ENCODE results near the gene PRX.

PRX gene

GRCh38 chr19:40360020-40360707 lies 53.0 kb downstream of the PRX start:
- DNase-seq, result no peak

DNA sequence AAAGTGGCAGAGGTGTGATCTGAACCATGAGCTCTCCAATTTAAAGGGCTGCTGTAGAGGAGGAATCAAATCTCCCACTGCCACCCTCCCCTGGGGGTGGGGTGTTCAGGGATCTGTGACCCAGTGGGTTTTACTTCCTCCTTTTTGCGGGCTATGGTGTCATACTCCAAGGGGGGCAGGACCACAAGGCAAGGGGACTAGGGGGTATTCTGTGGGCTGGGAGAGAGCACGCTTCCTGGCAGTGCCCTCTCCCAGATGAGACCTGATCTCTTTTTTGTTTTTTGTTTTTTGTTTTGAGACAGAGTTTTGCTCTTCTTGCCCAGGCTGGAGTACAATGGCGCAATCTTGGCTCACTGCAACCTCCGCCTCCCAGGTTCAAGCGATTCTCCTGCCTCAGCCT lies 54.4 kb downstream of the PRX start:
- no peak for DNase-seq

DNA sequence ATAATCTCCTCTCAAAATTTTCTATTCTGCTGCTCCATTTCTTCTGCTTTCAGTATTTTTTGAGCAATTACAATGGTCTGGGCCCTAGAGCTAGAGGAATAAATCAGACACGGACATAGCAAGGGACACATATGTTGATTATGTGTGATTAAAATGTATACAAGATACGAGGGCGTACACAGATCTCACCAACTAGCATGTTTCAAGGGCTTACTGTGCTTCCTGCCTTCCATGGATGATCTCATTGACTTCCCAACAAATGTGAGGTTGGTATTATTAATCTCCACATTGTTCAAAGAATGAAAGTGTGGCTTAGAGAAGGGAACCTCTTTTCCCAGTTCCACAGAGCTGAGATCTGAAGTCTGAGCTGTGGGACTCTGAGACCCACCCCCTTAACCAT lies 55.5 kb downstream of the PRX start:
- no peak for DNase-seq

DNA sequence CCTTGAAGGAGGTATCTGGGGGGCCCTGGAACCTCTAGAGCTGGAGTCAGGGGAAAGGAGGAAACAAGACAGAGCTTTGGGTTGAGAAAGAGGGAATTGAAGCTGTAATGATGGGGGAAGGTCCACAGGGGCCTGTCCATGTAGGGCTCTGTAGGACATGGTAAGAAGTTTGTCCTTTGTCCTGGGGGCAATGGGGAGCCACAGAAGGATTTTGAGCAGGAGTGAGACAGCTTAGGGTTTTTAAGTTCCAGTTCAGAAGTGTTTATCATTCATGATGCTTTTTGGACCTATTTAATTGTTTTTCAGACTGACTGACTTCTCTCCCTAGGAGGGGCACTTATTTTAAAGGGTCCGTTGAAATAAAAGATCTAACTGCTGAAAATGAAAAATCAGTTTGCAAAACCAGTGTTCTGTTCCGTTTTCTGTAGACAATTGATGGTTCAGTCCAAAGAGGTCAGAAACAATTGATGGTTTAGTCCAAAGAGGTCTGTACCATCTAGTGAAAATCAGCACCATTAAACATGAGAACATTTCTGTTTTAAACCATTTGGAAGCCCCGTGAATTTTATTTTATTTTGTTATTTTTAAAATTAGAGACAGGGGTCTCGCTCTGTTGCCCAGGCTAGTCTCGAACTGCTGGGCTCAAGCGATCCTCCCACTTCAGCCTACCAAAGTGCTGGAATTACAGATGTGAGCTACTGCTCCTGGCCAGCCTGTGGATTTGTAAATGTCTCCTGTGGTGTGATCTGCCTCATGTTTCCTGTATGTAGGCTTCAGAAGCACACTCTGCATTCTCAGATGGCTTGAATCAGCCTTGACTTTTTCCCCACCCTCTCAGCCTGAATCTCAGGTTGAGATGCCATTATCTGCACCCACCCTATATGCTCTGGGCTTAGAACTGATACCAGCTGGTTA lies 56.2 kb downstream of the PRX start:
- DNase-seq, result no peak

- DNase-seq, result no peak
Measured at GRCh38 chr19:40355975-40356680, 57.0 kb downstream of the PRX start.

- DNase-seq, result peak; percentile 64
Measured at GRCh38 chr19:40348961-40349507, 64.1 kb downstream of the PRX start.

DNA sequence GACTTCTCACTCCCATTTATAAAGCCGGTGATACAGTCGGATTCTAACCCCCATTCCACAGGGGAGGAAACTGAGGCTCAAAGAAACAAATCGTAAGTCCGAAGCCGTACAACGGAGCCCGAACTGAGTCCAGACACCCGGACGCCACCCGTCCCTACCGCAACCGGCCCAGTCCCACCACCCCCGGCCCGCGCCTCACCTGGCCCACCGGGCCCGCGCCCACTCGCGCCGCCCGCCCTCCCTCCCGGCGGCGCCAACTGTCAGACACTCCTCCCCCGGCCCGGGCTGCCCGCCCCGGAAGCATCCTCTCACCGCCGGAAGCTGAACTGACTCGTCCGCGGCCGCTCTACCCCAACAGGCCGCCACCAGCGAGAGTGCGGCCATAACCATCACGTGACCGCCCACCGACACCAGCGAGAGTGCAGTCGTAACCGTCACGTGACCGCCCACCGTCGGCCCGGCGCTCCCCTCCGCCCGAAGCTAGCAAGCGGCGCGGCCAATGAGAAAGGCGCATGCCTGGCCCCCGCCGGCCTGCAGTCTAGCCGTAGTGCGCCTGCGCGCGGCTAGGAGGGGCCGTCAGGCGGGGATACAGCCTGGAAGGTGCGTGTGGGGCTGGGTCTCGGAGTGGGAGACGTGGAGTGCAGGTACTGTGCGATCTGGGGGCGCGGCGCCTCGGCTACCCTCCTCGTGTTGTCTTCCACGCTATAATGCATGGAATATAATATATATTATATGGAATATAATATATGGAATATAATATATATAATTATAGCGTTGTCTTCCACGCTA lies 64.9 kb downstream of the PRX start, which contains the start of the genes C19orf47 and PLD3:
TSS of gene C19orf47 (minus strand) at position 273 of the 789 bp plus-strand sequence. CDS start 6,540 bp downstream, outside the sequence.
TSS of gene PLD3 (plus strand) at position 571 of the 789 bp plus-strand sequence. CDS start 17,789 bp downstream, outside the sequence.
- peak; percentile 100 for DNase-seq

- no peak for DNase-seq
Measured at GRCh38 chr19:40344422-40344821, 68.8 kb downstream of the PRX start.
